Fibroblast of the conjunctiva (primary cell): Measurements from ENCODE around the gene NDUFA3.

Experiments
- DNase-seq: peaks from one replicate; pipeline ENCODE4 v3.0.0-alpha.2; 2010; ENCODE audit warnings: low read depth

The NDUFA3 gene

GRCh38 chr19:54138489-54139256 is 36.0 kb downstream of the NDUFA3 start:
- no peak for DNase-seq

- no peak for DNase-seq
Observed at GRCh38 chr19:54141356-54141755, 38.7 kb downstream of the NDUFA3 start.

- no peak for DNase-seq
Observed at GRCh38 chr19:54142166-54142780, 39.6 kb downstream of the NDUFA3 start.

- DNase-seq, result no peak
Observed at GRCh38 chr19:54145541-54146158, 43.0 kb downstream of the NDUFA3 start.

GRCh38 chr19:54147676-54148075 is 45.0 kb downstream of the NDUFA3 start:
- DNase-seq, result no peak

- no peak for DNase-seq
Observed at GRCh38 chr19:54148158-54148557, 45.5 kb downstream of the NDUFA3 start.

- no peak for DNase-seq
Observed at GRCh38 chr19:54149021-54149812, 46.6 kb downstream of the NDUFA3 start.

- DNase-seq, result no peak
Observed at GRCh38 chr19:54151362-54152035, 48.8 kb downstream of the NDUFA3 start.

GRCh38 chr19:54152267-54152666 is 49.6 kb downstream of the NDUFA3 start:
- no peak for DNase-seq

GRCh38 chr19:54152878-54153524 is 50.3 kb downstream of the NDUFA3 start:
- DNase-seq, result no peak

GRCh38 chr19:54153731-54154326 is 51.2 kb downstream of the NDUFA3 start:
- DNase-seq, result no peak

- no peak for DNase-seq
Observed at GRCh38 chr19:54154603-54155345, 52.1 kb downstream of the NDUFA3 start.

GRCh38 chr19:54155694-54156093 is 53.0 kb downstream of the NDUFA3 start:
- no peak for DNase-seq

GRCh38 chr19:54156490-54156889 is 53.8 kb downstream of the NDUFA3 start:
- no peak for DNase-seq

- no peak for DNase-seq
Observed at GRCh38 chr19:54156953-54157352, 54.3 kb downstream of the NDUFA3 start.
